Mucosa of gallbladder (tissue), 1 donor: ENCODE results near the gene EFNA2. TPM values are rescaled to one million over a fixed set of nuclear protein-coding genes. Genes with fewer than 3 reads are reported as not detected.
A peak's percentile ranks its signal among the peaks of the same experiment; 100 is the strongest.

Experiments
- DNase-seq: peaks from one replicate; pipeline ENCODE4 v3.0.0-alpha.2; 2020; ENCODE audit warnings: low spot score
- total RNA-seq: library from RNA; stranded (reverse); gene quantifications from one replicate; pipeline ENCODE4 v1.2.1, GENCODE V29; 2021
- donor health status: DM: no; HTN: no; CAD: no.

The EFNA2 gene
- total RNA-seq, 1 donor from 2014 or later: 8.4 TPM

GRCh38 chr19:1249298-1249989, 36.2 kb upstream of the EFNA2 start:
- DNase-seq: peak; percentile 96

- DNase-seq: no peak
Observed at GRCh38 chr19:1249990-1250436, 35.7 kb upstream of the EFNA2 start.

GRCh38 chr19:1250437-1251260, 35.0 kb upstream of the EFNA2 start:
- no peak for DNase-seq

GRCh38 chr19:1251330-1252220, 34.1 kb upstream of the EFNA2 start:
- peak; percentile 78 for DNase-seq

GRCh38 chr19:1252221-1252820, 33.4 kb upstream of the EFNA2 start:
- DNase-seq: peak; percentile 90

GRCh38 chr19:1252821-1253513, 32.7 kb upstream of the EFNA2 start:
- peak; percentile 91 for DNase-seq

- no peak for DNase-seq
Observed at GRCh38 chr19:1253514-1254080, 32.1 kb upstream of the EFNA2 start.

- DNase-seq: no peak
Observed at GRCh38 chr19:1254081-1254527, 31.6 kb upstream of the EFNA2 start.

- no peak for DNase-seq
Observed at GRCh38 chr19:1254530-1255185, 31.0 kb upstream of the EFNA2 start.

GRCh38 chr19:1255186-1256161, 30.2 kb upstream of the EFNA2 start:
- no peak for DNase-seq

GRCh38 chr19:1256646-1257474, 28.8 kb upstream of the EFNA2 start:
- DNase-seq: no peak

GRCh38 chr19:1257475-1258162, 28.1 kb upstream of the EFNA2 start:
- DNase-seq: no peak

GRCh38 chr19:1258163-1258492, 27.5 kb upstream of the EFNA2 start:
- DNase-seq: no peak

- DNase-seq: no peak
Observed at GRCh38 chr19:1258707-1259205, 26.9 kb upstream of the EFNA2 start.

- DNase-seq: no peak
Observed at GRCh38 chr19:1259206-1259875, 26.3 kb upstream of the EFNA2 start.

GRCh38 chr19:1259876-1260748, 25.6 kb upstream of the EFNA2 start:
- DNase-seq: no peak
